NCI-H526 (cell line): ENCODE results near the gene GPRIN2.
A peak's percentile ranks its signal among the peaks of the same experiment; 100 is the strongest.
"Not testable (repeated sequence)": the region's sequence is repeated elsewhere in the genome, so short reads cannot be mapped to it uniquely, and the experiment has no call there.

ENCODE experiments used
- DNase-seq, 2 experiments: peaks; one replicate each; lab custom pipeline; 2025; lab: John Stamatoyannopoulos, UW

GPRIN2 gene

GRCh38 chr10:46537309-46537708 is 19.1 kb downstream of the GPRIN2 start:
- DNase-seq: no peak

- no peak for DNase-seq
Measured at GRCh38 chr10:46536781-46537180, 19.7 kb downstream of the GPRIN2 start.

- no peak for DNase-seq
Measured at GRCh38 chr10:46536171-46536570, 20.3 kb downstream of the GPRIN2 start.

- no peak for DNase-seq
Measured at GRCh38 chr10:46534828-46535524, 21.5 kb downstream of the GPRIN2 start.

- not testable (repeated sequence) for DNase-seq
Measured at GRCh38 chr10:46532256-46532655, 24.2 kb downstream of the GPRIN2 start.

- DNase-seq: no peak
Measured at GRCh38 chr10:46530249-46531186, 25.9 kb downstream of the GPRIN2 start.

- DNase-seq: not testable (repeated sequence)
Measured at GRCh38 chr10:46529742-46530141, 26.7 kb downstream of the GPRIN2 start.

GRCh38 chr10:46528675-46529615 is 27.5 kb downstream of the GPRIN2 start:
- no peak for DNase-seq

- no peak for DNase-seq
Measured at GRCh38 chr10:46528171-46528671, 28.2 kb downstream of the GPRIN2 start.

GRCh38 chr10:46527241-46527811 is 29.1 kb downstream of the GPRIN2 start:
- no peak for DNase-seq

- DNase-seq: peak in 1 of 2 experiments; percentile 11
Measured at GRCh38 chr10:46526682-46527038, 29.8 kb downstream of the GPRIN2 start.

- DNase-seq: no peak
Measured at GRCh38 chr10:46525824-46526681, 30.4 kb downstream of the GPRIN2 start.

- no peak for DNase-seq
Measured at GRCh38 chr10:46525177-46525823, 31.2 kb downstream of the GPRIN2 start.

- DNase-seq: no peak
Measured at GRCh38 chr10:46524472-46525176, 31.8 kb downstream of the GPRIN2 start.

GRCh38 chr10:46523962-46524471 is 32.4 kb downstream of the GPRIN2 start:
- DNase-seq: no peak

GRCh38 chr10:46523119-46523961 is 33.1 kb downstream of the GPRIN2 start:
- DNase-seq: no peak

- no peak for DNase-seq
Measured at GRCh38 chr10:46522295-46523118, 34.0 kb downstream of the GPRIN2 start.
